Suprapubic skin (tissue), 4 donors: ENCODE data around the gene ITGAE. TPM values are rescaled to one million over a fixed set of nuclear protein-coding genes. Genes with fewer than 3 reads are reported as not detected.

Experiments
- DNase-seq, 2 donors: peaks; one replicate each; pipeline ENCODE4 v3.0.0-alpha.2; 2019; ENCODE audit warnings: low spot score in 2 of 2
- H3K27ac ChIP-seq: fragments of 200-600 bp; sonication (generic); one replicate; pipeline ENCODE4 v1.5.1; 2019
- H3K27me3 ChIP-seq: fragments of 200-600 bp; sonication (generic); one replicate; pipeline ENCODE4 v1.5.1; 2019
- H3K36me3 ChIP-seq: fragments of 200-600 bp; sonication (generic); one replicate; pipeline ENCODE4 v1.5.1; 2019
- H3K4me1 ChIP-seq: fragments of 200-600 bp; sonication (generic); one replicate; pipeline ENCODE4 v1.5.1; 2019
- H3K4me3 ChIP-seq: fragments of 200-600 bp; sonication (generic); one replicate; pipeline ENCODE4 v1.5.1; 2019; ENCODE audit warnings: mild to moderate bottlenecking
- H3K9me3 ChIP-seq: fragments of 200-600 bp; sonication (generic); one replicate; pipeline ENCODE4 v1.5.1; 2019
- EP300 ChIP-seq: sonication (generic); formaldehyde crosslinking; IDR thresholded peaks from one replicate; pipeline ENCODE4 v1.6.1; 2017; ENCODE audit warnings: antibody characterized with exemption
- POLR2A ChIP-seq, 2 donors: fragments of 450-650 bp; IDR thresholded peaks; one replicate each; pipeline ENCODE4 v1.6.1; 2017; ENCODE audit warnings: antibody characterized with exemption in 2 of 2, mild to moderate bottlenecking in 2 of 2, moderate library complexity in 2 of 2
- POLR2AphosphoS5 ChIP-seq, 3 donors: sonication (generic); formaldehyde crosslinking; IDR thresholded peaks; one replicate each; pipeline ENCODE4 v1.6.1; 2017; ENCODE audit warnings: antibody characterized with exemption in 3 of 3
- WGBS: methylation state at CpG from one replicate; pipeline ENCODE4 v1.1.5; 2018; 5-methylcytosine and 5-hydroxymethylcytosine counted together
- total RNA-seq, 4 donors: library from RNA; depleted of rRNA; stranded (reverse); fragments of >200 nt; gene quantifications; one replicate each; pipeline ENCODE4 v1.1.0, GENCODE V29; 2016
- TF ChIP-seq, protein P1 (sequence below), 2 donors: fragments of 200-600 bp in 1 of 2; fragments of 450-650 bp in 1 of 2; sonication (generic) in 1 of 2; IDR thresholded peaks; one replicate each; pipeline ENCODE4 v1.5.1; 2016 to 2019; ENCODE audit warnings: antibody characterized with exemption in 2 of 2, mild to moderate bottlenecking in 1 of 2, moderate library complexity in 1 of 2

Gene ITGAE
- total RNA-seq, 4 donors from 2014 or later: 14.0 to 20.7 (median 14.4) TPM

DNA sequence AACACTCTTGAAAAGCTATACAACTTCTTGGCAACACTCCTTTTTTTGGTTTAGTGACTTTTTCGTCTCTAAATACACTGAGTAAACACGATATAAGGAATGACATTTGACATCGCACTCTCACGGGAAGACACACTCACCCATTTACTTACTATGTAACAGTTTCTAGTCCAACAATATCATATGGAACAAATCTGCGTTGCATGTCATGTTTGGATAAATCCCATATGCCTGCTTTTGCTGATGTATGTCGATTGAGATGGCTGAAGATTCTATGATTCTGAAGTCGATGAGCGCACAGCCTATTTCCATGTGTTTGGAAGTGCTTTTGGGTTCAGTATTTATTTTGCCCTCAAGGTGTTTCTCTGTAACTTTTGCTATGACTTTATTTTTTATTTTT, 18.2 kb downstream of the ITGAE start:
- H3K4me1 ChIP-seq: no peaks in the 10 kb centered on the region
- no peak for DNase-seq
- H3K27me3 ChIP-seq: peaks cover 3% of the 10 kb centered on the region
- WGBS: 72% methylated on average over 8 of the region's 8 CpGs
- TF ChIP-seq EP300: no peak
- TF ChIP-seq POLR2A (IDR thresholded peaks at IDR 0.05): no peak
- no peak for TF ChIP-seq POLR2AphosphoS5 (IDR thresholded peaks at IDR 0.05)
- TF ChIP-seq, protein P1, sequence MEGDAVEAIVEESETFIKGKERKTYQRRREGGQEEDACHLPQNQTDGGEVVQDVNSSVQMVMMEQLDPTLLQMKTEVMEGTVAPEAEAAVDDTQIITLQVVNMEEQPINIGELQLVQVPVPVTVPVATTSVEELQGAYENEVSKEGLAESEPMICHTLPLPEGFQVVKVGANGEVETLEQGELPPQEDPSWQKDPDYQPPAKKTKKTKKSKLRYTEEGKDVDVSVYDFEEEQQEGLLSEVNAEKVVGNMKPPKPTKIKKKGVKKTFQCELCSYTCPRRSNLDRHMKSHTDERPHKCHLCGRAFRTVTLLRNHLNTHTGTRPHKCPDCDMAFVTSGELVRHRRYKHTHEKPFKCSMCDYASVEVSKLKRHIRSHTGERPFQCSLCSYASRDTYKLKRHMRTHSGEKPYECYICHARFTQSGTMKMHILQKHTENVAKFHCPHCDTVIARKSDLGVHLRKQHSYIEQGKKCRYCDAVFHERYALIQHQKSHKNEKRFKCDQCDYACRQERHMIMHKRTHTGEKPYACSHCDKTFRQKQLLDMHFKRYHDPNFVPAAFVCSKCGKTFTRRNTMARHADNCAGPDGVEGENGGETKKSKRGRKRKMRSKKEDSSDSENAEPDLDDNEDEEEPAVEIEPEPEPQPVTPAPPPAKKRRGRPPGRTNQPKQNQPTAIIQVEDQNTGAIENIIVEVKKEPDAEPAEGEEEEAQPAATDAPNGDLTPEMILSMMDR (IDR thresholded peaks at IDR 0.05): no peak
- no peaks in the 10 kb centered on the region for H3K36me3 ChIP-seq
- no peaks in the 10 kb centered on the region for H3K9me3 ChIP-seq
- H3K27ac ChIP-seq: no peak overlapping the region
- no peak overlapping the region for H3K4me3 ChIP-seq

DNA sequence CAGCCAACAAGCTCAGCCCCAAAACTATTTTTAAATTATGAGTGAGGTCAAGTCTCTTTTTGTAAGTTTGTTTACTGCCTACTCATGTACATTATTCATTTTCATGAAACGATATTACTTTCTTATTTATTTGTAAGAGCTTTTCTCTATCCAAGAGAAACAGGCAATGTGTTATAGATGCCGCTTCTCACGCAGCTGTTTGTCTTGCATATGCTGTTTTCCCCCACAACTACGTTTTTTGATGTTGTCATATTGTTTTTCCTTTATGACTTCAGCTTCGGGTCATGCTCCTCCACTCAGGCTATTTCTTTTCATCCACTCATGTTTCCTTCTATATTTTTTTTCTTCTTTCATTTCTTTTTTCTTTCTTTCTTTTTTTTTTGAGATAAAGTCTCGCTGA, 20.0 kb downstream of the ITGAE start:
- Histone ChIP-seq H3K27ac (no peak overlapping the region), H3K4me3 (no peak overlapping the region), H3K36me3 (no peaks in the 10 kb centered on the region), H3K9me3 (no peaks in the 10 kb centered on the region), H3K27me3 (peaks cover 3% of the 10 kb centered on the region), H3K4me1 (no peaks in the 10 kb centered on the region)
- WGBS: 51% methylated on average over 6 of the region's 6 CpGs
- DNase-seq: no peak
- TF ChIP-seq POLR2AphosphoS5 (IDR thresholded peaks at IDR 0.05) (no peak), POLR2A (IDR thresholded peaks at IDR 0.05) (no peak), EP300 (no peak)
- TF ChIP-seq, protein P1 (IDR thresholded peaks at IDR 0.05): no peak

DNA sequence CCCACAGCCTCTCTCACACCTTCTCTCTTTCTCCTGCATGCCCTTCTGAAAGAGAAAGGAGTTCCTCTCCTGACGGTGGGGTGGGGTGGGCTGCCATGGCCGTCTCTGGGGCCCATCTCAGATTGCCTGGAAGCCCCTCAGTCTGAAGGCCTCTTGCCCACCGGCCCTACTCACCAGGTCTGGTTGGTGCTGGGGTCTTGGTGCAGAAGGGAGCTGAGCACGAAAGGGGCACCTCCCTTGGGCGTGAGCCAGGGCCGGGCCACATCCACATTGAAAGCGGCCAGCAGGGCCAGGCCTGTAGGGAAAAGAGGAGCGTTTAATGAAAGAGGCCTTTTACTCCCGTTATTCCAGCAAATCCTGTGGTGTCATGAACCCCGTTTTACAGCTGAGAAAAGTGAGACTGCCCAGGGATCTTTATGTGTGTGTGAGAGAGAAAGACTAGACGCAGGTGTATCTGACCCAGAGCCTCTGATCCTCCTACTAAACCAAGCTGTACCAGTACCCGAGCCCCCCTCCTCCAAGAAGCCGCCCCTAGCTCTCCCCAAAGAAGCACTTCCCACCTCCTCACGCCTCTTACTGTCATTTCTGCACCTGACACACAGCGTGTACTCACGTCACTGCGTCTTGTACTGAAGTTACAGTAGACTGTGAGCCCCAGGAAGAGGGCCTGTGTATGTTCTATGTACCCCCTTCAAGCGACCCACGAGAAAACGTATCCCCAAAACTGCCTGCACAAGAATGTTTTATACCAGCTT, 23.4 kb downstream of the ITGAE start:
- no peak overlapping the region for H3K4me3 ChIP-seq
- no peaks in the 10 kb centered on the region for H3K9me3 ChIP-seq
- H3K27me3 ChIP-seq: no peaks in the 10 kb centered on the region
- DNase-seq: no peak
- no peak overlapping the region for H3K27ac ChIP-seq
- TF ChIP-seq, protein P1 (IDR thresholded peaks at IDR 0.05): no peak
- no peak for TF ChIP-seq EP300
- no peak for TF ChIP-seq POLR2AphosphoS5 (IDR thresholded peaks at IDR 0.05)
- TF ChIP-seq POLR2A (IDR thresholded peaks at IDR 0.05): no peak
- WGBS: 88% methylated on average over 18 of the region's 20 CpGs
- no peaks in the 10 kb centered on the region for H3K36me3 ChIP-seq
- no peaks in the 10 kb centered on the region for H3K4me1 ChIP-seq

DNA sequence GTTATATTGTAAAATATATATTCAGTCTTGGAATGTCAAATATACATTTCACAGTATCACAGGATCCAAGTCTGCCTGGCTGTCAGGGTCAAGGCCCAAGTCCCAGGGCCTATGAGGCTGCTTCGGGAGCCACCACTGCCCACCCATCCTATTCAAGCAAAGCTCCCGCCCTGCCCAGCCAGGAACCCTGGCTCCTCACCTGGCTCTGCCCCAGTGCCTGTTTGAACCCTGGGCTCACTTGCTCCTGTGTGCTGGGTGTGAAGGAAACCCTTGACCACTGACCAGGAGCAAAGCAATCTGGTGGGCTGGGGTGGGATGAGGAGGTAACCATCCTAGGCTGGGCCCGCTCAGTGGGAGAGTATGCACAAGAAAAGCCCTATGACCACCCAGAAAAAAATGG, 27.0 kb downstream of the ITGAE start:
- TF ChIP-seq, protein P1 (IDR thresholded peaks at IDR 0.05): no peak
- no peak for TF ChIP-seq EP300
- no peak for TF ChIP-seq POLR2AphosphoS5 (IDR thresholded peaks at IDR 0.05)
- TF ChIP-seq POLR2A (IDR thresholded peaks at IDR 0.05): no peak
- no peaks in the 10 kb centered on the region for H3K9me3 ChIP-seq
- H3K27ac ChIP-seq: no peak overlapping the region
- 85% methylated on average over 3 of the region's 3 CpGs for WGBS
- H3K4me1 ChIP-seq: no peaks in the 10 kb centered on the region
- H3K36me3 ChIP-seq: no peaks in the 10 kb centered on the region
- H3K4me3 ChIP-seq: no peak overlapping the region
- no peak for DNase-seq
- H3K27me3 ChIP-seq: no peaks in the 10 kb centered on the region

DNA sequence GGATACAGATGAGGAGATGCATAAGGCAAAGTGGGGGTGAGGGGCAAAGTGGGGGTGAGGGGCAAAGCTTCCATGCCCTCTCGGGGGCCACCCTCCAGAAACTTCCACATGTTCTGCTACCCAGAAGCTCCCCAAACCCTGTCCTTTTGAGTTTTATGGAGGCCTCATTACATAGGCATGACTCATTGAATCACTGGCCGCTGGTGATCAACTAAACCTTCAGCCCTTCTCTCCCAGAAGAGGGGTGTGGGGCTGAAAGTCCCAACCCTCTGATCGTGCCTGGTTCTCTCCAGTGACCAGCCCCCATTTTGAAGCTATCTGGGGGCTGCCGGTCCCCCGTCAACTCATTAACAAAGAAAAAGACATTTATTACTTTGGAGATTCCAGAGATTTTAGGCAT, 27.5 kb downstream of the ITGAE start:
- Histone ChIP-seq H3K9me3 (no peaks in the 10 kb centered on the region), H3K4me3 (no peak overlapping the region), H3K27ac (no peak overlapping the region), H3K36me3 (no peaks in the 10 kb centered on the region), H3K4me1 (no peaks in the 10 kb centered on the region), H3K27me3 (no peaks in the 10 kb centered on the region)
- no peak for DNase-seq
- TF ChIP-seq EP300 (no peak), POLR2A (IDR thresholded peaks at IDR 0.05) (no peak), POLR2AphosphoS5 (IDR thresholded peaks at IDR 0.05) (no peak)
- TF ChIP-seq, protein P1 (IDR thresholded peaks at IDR 0.05): no peak
- 72% methylated on average over 5 of the region's 5 CpGs for WGBS
